Measurements from ENCODE around the gene OTOP3. TPM values are rescaled to one million over a fixed set of nuclear protein-coding genes. Genes with fewer than 3 reads are reported as not detected.

The OTOP3 gene
- total RNA-seq, 1 experiment from 2014 or later: not detected

DNA sequence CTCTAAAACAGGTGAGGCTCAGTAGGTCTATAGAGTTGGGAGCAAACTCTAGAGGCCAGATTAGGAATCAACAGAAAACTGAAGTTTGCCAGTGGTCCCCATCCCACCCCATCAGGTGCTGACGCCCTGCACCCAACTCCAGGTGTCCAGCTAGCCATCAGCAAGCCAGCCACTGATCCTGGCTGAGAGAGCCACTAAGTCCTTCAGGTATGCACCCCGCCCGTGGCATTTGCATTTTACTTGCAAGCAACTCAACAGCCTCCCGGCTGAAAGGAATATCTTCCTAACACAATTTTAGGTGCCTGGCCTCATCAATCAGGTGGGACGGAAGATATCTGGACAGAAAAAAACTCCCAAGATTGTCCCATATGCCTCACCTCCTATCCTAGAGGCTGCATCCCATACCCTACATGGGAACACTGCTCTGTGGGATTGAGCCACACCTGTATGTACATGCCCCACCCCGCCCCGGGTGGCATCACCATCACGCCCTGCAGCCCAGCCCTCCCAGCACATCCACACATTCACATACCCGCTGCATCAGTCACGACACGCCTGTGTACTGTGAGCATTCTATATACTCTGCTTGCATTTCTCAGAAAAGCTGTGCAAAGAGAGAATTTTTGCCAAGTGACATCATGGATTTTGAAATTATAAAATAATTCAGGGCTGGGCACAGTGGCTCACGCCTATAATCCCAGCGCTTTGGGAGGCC, 8.3 kb downstream of the OTOP3 start:
- no peaks in the 10 kb centered on the region for H3K9me3 Mint-ChIP-seq
- H2BK20ac ChIP-seq (ENCODE audit: low read depth, low read length, poor library complexity, severe bottlenecking): no peak overlapping the region
- no peak overlapping the region for H3K27ac ChIP-seq (ENCODE audit: insufficient read length, low read depth, low read length)
- no peak overlapping the region for H3K4ac ChIP-seq (ENCODE audit: low read depth, low read length)
- H3K56ac ChIP-seq (ENCODE audit: insufficient read length, low read depth, low read length): no peak overlapping the region
- H3K4me1 ChIP-seq (ENCODE audit: insufficient read depth, low read length): no peaks in the 10 kb centered on the region; the same call in 1 of the 2 replicates
- no peak overlapping the region for H2BK5ac ChIP-seq (ENCODE audit: insufficient read length, low read length)
- no peaks in the 10 kb centered on the region for H3K23me2 ChIP-seq (ENCODE audit: insufficient read length, low read depth, low read length, poor library complexity, severe bottlenecking)
- H3K23ac ChIP-seq (ENCODE audit: insufficient read length, low read depth, low read length): no peak overlapping the region
- H3K4me2 ChIP-seq (ENCODE audit: insufficient read depth, insufficient read length, low read length): no peak overlapping the region
- H3K79me1 ChIP-seq (ENCODE audit: insufficient read depth, low read depth, low read length, poor library complexity, severe bottlenecking): no peaks in the 10 kb centered on the region
- H2BK15ac ChIP-seq (ENCODE audit: low read depth, low read length): no peak overlapping the region
- no peak overlapping the region for H2BK120ac ChIP-seq (ENCODE audit: low read depth, low read length, poor library complexity, severe bottlenecking)
- no peak overlapping the region for H2BK12ac ChIP-seq (ENCODE audit: insufficient read length, low read depth, low read length)
- no peak overlapping the region for H4K5ac ChIP-seq (ENCODE audit: insufficient read length, low read depth, low read length)
- no peak overlapping the region for H2AFZ ChIP-seq (ENCODE audit: low read length)
- H3K18ac ChIP-seq (ENCODE audit: insufficient read length, low read depth, low read length): no peak overlapping the region
- no CpG with 5 or more reads among the region's 13 CpGs for WGBS (ENCODE audit: extremely low coverage, insufficient read length, low lambda C conversion rate)
- no peak overlapping the region for H3K9ac ChIP-seq (ENCODE audit: extremely low read depth, insufficient read length, low read length)
- peaks cover 53% of the 10 kb centered on the region for H3K27me3 Mint-ChIP-seq (ENCODE audit: low read depth)
- H4K20me1 ChIP-seq (ENCODE audit: control insufficient read depth, insufficient read depth, insufficient read length): no peaks in the 10 kb centered on the region
- H4K8ac ChIP-seq (replicated peaks; ENCODE audit: insufficient read length, low read depth, low read length): no peak overlapping the region
- no peak overlapping the region for H2AK5ac ChIP-seq (ENCODE audit: insufficient read length, low read length)
- no peak overlapping the region for H3K14ac ChIP-seq (ENCODE audit: insufficient read depth, low read length)
- H3K9me3 ChIP-seq (ENCODE audit: control insufficient read depth, low read depth, low read length): no peaks in the 10 kb centered on the region
- DNase-seq: peak; percentile 64
- H3K27ac Mint-ChIP-seq: peak overlapping the region in 1 of 3 experiments; percentile 23; a peak in 2 of 7 replicates
- no peaks in the 10 kb centered on the region for H3K79me2 ChIP-seq (ENCODE audit: insufficient read depth, low read length)
- no peaks in the 10 kb centered on the region; the same call in 1 of the 2 replicates for H3K27me3 ChIP-seq (ENCODE audit: insufficient read depth, low read length)
- peaks cover 17 to 23% of the 10 kb centered on the region in 2 experiments for H3K4me1 Mint-ChIP-seq
- H4K91ac ChIP-seq (ENCODE audit: insufficient read length, low read depth, low read length): no peak overlapping the region
- H3K36me3 Mint-ChIP-seq (ENCODE audit: insufficient read depth in 1 of 3, low read depth in 3 of 3): no peaks in the 10 kb centered on the region
- H3T11ph ChIP-seq (ENCODE audit: low read length): no peak overlapping the region
- TF ChIP-seq, protein P1, sequence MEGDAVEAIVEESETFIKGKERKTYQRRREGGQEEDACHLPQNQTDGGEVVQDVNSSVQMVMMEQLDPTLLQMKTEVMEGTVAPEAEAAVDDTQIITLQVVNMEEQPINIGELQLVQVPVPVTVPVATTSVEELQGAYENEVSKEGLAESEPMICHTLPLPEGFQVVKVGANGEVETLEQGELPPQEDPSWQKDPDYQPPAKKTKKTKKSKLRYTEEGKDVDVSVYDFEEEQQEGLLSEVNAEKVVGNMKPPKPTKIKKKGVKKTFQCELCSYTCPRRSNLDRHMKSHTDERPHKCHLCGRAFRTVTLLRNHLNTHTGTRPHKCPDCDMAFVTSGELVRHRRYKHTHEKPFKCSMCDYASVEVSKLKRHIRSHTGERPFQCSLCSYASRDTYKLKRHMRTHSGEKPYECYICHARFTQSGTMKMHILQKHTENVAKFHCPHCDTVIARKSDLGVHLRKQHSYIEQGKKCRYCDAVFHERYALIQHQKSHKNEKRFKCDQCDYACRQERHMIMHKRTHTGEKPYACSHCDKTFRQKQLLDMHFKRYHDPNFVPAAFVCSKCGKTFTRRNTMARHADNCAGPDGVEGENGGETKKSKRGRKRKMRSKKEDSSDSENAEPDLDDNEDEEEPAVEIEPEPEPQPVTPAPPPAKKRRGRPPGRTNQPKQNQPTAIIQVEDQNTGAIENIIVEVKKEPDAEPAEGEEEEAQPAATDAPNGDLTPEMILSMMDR (conservative IDR thresholded peaks at IDR 0.05): no peak
- no peak overlapping the region for H3K4me3 Mint-ChIP-seq

Data from H9 (cell line).